Caco-2 (cell line): ENCODE data around the gene NRXN3. TPM values are rescaled to one million over a fixed set of nuclear protein-coding genes. Genes with fewer than 3 reads are reported as not detected.

Experiments
- BruUV-seq: library from RNA; stranded (reverse); fragments of 400-500 nt; replicated peaks from 2 replicates; lab custom pipeline; 2021; lab: Mats Ljungman, UMichigan
- CTCF ChIA-PET: fragments of 300-600 bp; sonication (Branson Sonifier 250); formaldehyde crosslinking; loops from one replicate; lab custom pipeline; 2022; ENCODE audit warnings: antibody characterized with exemption; lab: Charles Lee
- POLR2A ChIA-PET: fragments of 300-600 bp; sonication (Branson Sonifier 250); formaldehyde crosslinking; loops from one replicate; lab custom pipeline; 2022; ENCODE audit warnings: antibody characterized with exemption; lab: Charles Lee
- DNase-seq, 2 experiments: peaks; one replicate each; pipeline versions ENCODE4 v3.0.0 to v3.0.0-alpha.2; 2020 to 2022
- H3K27me3 ChIP-seq: replicated peaks from 2 replicates; pipeline ENCODE4 v1.6.0; 2011; ENCODE audit warnings: low read length; ENCODE audit not compliant: control insufficient read depth, insufficient read depth
- H3K36me3 ChIP-seq: 2 replicates; pipeline ENCODE4 v1.5.1; 2011; ENCODE audit warnings: low read length; ENCODE audit not compliant: control insufficient read depth, insufficient read depth
- H3K4me1 ChIP-seq: fragments of 250-450 bp; sonication (Bioruptor Pico); 2 replicates; pipeline ENCODE4 v1.5.1; 2020; ENCODE audit warnings: mild to moderate bottlenecking
- H3K4me3 ChIP-seq: 2 replicates; pipeline ENCODE4 v1.5.1; 2011; ENCODE audit warnings: low read depth, mild to moderate bottlenecking, control low read depth, low read length
- H3K9me3 ChIP-seq: fragments of 250-450 bp; sonication (Bioruptor Pico); 2 replicates; pipeline ENCODE4 v1.5.1; 2020; ENCODE audit warnings: mild to moderate bottlenecking, moderate library complexity
- H3K27ac Mint-ChIP-seq: one replicate; pipeline ENCODE4 v1.8.0; 2022; ENCODE audit warnings: mixed read lengths; ENCODE audit not compliant: unreplicated experiment
- H3K27me3 Mint-ChIP-seq: one replicate; pipeline ENCODE4 v1.8.0; 2022; ENCODE audit warnings: mixed read lengths; ENCODE audit not compliant: insufficient read depth, unreplicated experiment
- H3K36me3 Mint-ChIP-seq: one replicate; pipeline ENCODE4 v1.8.0; 2022; ENCODE audit warnings: mild to moderate bottlenecking, mixed read lengths; ENCODE audit not compliant: insufficient read depth, unreplicated experiment
- H3K4me1 Mint-ChIP-seq: one replicate; pipeline ENCODE4 v1.8.0; 2022; ENCODE audit warnings: low read depth, mixed read lengths; ENCODE audit not compliant: unreplicated experiment
- H3K4me3 Mint-ChIP-seq: one replicate; pipeline ENCODE4 v1.8.0; 2022; ENCODE audit warnings: mild to moderate bottlenecking, moderate library complexity, mixed read lengths; ENCODE audit not compliant: unreplicated experiment
- H3K9me3 Mint-ChIP-seq: one replicate; pipeline ENCODE4 v1.8.0; 2022; ENCODE audit warnings: mixed read lengths; ENCODE audit not compliant: unreplicated experiment
- intact Hi-C: fragments of 100-400 bp; cut with micrococcal nuclease; formaldehyde crosslinking; loops from one replicate; pipeline ENCODE4 v1.10.0; 2022; ENCODE audit not compliant: unreplicated experiment
- total RNA-seq: library from RNA; stranded (reverse); gene quantifications from 2 replicates; pipeline ENCODE4 v1.2.3, GENCODE V29; 2022
- TF ChIP-seq, protein P1 (sequence below), 2 experiments: fragments of 200-600 bp in 1 of 2; IDR thresholded peaks; 1 replicate in 1 of 2; 2 replicates in 1 of 2; pipeline versions ENCODE4 v1.5.1 to v1.8.0; 2011 to 2022; ENCODE audit warnings: antibody characterized with exemption in 1 of 2, control low read depth in 1 of 2, inconsistent platforms in 1 of 2, low read depth in 1 of 2, low read length in 1 of 2, mild to moderate bottlenecking in 1 of 2, moderate library complexity in 1 of 2; ENCODE audit not compliant: insufficient read depth in 1 of 2, severe bottlenecking in 1 of 2, unreplicated experiment in 1 of 2

The NRXN3 gene
- total RNA-seq, 1 experiment from 2014 or later, result 12.4 TPM

DNA sequence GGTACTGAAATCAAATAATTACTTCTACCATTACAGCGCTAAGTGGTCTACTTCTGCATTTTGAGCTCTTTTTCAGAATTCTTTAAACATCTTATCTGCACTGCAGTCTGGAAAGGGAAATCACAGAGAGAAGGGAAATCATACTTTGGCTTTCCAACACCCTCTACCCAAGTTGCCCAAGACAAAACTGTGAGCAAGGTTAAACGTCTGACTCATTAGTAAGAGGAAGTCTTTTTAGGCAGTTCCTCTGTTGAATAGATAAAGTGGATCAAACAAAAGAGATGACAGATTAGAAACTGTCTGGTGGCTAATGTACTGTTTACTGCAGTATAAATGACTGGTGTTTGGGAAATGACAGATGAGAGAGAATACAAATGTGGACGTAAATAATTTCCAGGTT is 858.1 kb downstream of the NRXN3 start:
- Mint-ChIP-seq H3K36me3 (no peaks in the 10 kb centered on the region), H3K4me1 (no peaks in the 10 kb centered on the region), H3K27ac (no peak overlapping the region), H3K9me3 (no peaks in the 10 kb centered on the region), H3K27me3 (peaks cover 13% of the 10 kb centered on the region), H3K4me3 (no peak overlapping the region)
- no peak for DNase-seq
- ChIA-PET CTCF (no interaction called here), POLR2A (no interaction called here)
- H3K36me3 ChIP-seq, result no peaks in the 10 kb centered on the region
- no peaks in the 10 kb centered on the region for H3K27me3 ChIP-seq
- no peak overlapping the region for H3K4me3 ChIP-seq
- intact Hi-C loops, result no loop called here
- TF ChIP-seq, protein P1, sequence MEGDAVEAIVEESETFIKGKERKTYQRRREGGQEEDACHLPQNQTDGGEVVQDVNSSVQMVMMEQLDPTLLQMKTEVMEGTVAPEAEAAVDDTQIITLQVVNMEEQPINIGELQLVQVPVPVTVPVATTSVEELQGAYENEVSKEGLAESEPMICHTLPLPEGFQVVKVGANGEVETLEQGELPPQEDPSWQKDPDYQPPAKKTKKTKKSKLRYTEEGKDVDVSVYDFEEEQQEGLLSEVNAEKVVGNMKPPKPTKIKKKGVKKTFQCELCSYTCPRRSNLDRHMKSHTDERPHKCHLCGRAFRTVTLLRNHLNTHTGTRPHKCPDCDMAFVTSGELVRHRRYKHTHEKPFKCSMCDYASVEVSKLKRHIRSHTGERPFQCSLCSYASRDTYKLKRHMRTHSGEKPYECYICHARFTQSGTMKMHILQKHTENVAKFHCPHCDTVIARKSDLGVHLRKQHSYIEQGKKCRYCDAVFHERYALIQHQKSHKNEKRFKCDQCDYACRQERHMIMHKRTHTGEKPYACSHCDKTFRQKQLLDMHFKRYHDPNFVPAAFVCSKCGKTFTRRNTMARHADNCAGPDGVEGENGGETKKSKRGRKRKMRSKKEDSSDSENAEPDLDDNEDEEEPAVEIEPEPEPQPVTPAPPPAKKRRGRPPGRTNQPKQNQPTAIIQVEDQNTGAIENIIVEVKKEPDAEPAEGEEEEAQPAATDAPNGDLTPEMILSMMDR (IDR thresholded peaks at IDR 0.05; ENCODE audit: insufficient read depth in 1 of 2, low read depth in 1 of 2, low read length in 1 of 2, severe bottlenecking in 1 of 2, unreplicated experiment in 1 of 2), result no peak
- no peaks in the 10 kb centered on the region for H3K9me3 ChIP-seq
- no peaks in the 10 kb centered on the region for H3K4me1 ChIP-seq
- BruUV-seq, result no TSS peak

DNA sequence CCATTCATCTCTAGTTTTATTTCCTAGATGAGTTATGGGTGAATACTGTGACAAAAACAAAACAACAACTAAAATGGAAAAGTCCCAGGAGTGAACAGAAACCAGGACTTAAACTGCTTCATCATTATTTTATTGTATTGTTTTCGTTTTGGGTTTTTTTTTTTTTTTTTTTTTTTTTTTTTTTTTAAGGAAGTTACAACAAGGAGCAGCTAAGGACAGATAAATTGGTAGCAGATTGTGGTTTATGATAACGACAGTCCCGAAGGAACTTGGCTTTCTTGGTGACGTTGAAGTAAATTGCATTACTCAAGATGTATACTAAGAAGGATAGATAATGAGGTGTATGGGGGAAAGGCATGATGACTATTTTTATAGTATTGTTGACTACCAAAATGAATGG is 866.3 kb downstream of the NRXN3 start:
- no peaks in the 10 kb centered on the region for H3K36me3 ChIP-seq
- intact Hi-C loops, result no loop called here
- TF ChIP-seq, protein P1 (IDR thresholded peaks at IDR 0.05; ENCODE audit: insufficient read depth in 1 of 2, low read depth in 1 of 2, low read length in 1 of 2, severe bottlenecking in 1 of 2, unreplicated experiment in 1 of 2), result no peak
- H3K27ac Mint-ChIP-seq, result no peak overlapping the region
- H3K4me3 Mint-ChIP-seq, result no peak overlapping the region
- ChIA-PET POLR2A (no interaction called here), CTCF (no interaction called here)
- no peaks in the 10 kb centered on the region for H3K27me3 Mint-ChIP-seq
- peaks cover 18% of the 10 kb centered on the region for H3K9me3 Mint-ChIP-seq
- H3K36me3 Mint-ChIP-seq, result no peaks in the 10 kb centered on the region
- BruUV-seq, result no TSS peak
- no peaks in the 10 kb centered on the region for H3K4me1 ChIP-seq
- DNase-seq, result no peak
- no peaks in the 10 kb centered on the region for H3K4me1 Mint-ChIP-seq
- no peaks in the 10 kb centered on the region for H3K27me3 ChIP-seq
- no peaks in the 10 kb centered on the region; the same call in 1 of the 2 replicates for H3K9me3 ChIP-seq
- H3K4me3 ChIP-seq, result no peak overlapping the region

DNA sequence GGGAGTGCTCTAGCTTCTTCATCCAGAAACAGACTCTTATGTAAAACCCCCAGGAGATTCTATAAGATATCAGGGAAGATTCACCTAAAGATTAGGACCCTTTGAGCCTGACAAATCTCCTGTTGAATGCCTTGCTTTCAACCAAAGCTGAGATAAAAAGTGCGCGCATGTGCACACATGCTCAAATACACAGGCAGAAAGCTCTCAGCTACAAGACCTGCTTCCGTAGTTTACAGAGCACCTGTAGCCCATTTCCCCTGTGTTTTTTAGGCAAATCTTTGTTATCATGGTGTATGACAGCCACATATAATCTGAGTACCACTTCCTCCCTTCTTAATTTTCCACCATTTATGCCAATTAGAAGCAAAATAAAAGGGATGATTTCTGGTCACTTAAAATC is 866.9 kb downstream of the NRXN3 start:
- DNase-seq, result no peak
- ChIA-PET CTCF (no interaction called here), POLR2A (no interaction called here)
- H3K36me3 ChIP-seq, result no peaks in the 10 kb centered on the region
- Mint-ChIP-seq H3K4me1 (no peaks in the 10 kb centered on the region), H3K4me3 (no peak overlapping the region), H3K27me3 (no peaks in the 10 kb centered on the region), H3K27ac (no peak overlapping the region), H3K9me3 (peaks cover 22% of the 10 kb centered on the region), H3K36me3 (no peaks in the 10 kb centered on the region)
- no peaks in the 10 kb centered on the region; the same call in 1 of the 2 replicates for H3K9me3 ChIP-seq
- no peak overlapping the region for H3K4me3 ChIP-seq
- H3K27me3 ChIP-seq, result no peaks in the 10 kb centered on the region
- BruUV-seq, result no TSS peak
- TF ChIP-seq, protein P1 (IDR thresholded peaks at IDR 0.05; ENCODE audit: insufficient read depth in 1 of 2, low read depth in 1 of 2, low read length in 1 of 2, severe bottlenecking in 1 of 2, unreplicated experiment in 1 of 2), result no peak
- intact Hi-C loops, result no loop called here
- H3K4me1 ChIP-seq, result no peaks in the 10 kb centered on the region
